Measurements from ENCODE around the gene LCE1E.

LCE1E gene

GRCh38 chr1:152824964-152825363, 38.9 kb downstream of the LCE1E start:
- Histone ChIP-seq H3K4me3 (replicated peaks; ENCODE audit: insufficient read depth, low read length) (no peak overlapping the region), H3K27me3 (ENCODE audit: insufficient read depth, poor library complexity, severe bottlenecking) (peaks cover 3% of the 10 kb centered on the region), H3K27ac (replicated peaks) (no peak overlapping the region)
- no peak for DNase-seq (ENCODE audit: low read depth in 1 of 2, low spot score in 1 of 2)
- no peak for TF ChIP-seq REST (IDR thresholded peaks at IDR 0.05; ENCODE audit: insufficient replicate concordance, low read depth)
- no peak for TF ChIP-seq CTCF (IDR thresholded peaks at IDR 0.05; ENCODE audit: insufficient read depth, low read length)
- TF ChIP-seq SPI1 (IDR thresholded peaks at IDR 0.05; ENCODE audit: borderline replicate concordance, low read depth), result no peak

GRCh38 chr1:152827173-152827572, 41.1 kb downstream of the LCE1E start, which contains the start of gene LCE1A:
Gene LCE1A, plus strand, starts transcription at chr1:152827473. Its CDS starts 0 bp downstream, at chr1:152827473.
- peaks cover 3% of the 10 kb centered on the region for H3K27me3 ChIP-seq (ENCODE audit: insufficient read depth, poor library complexity, severe bottlenecking)
- H3K27ac ChIP-seq (replicated peaks), result no peak within 1 kb of the TSS
- no peak for DNase-seq (ENCODE audit: low read depth in 1 of 2, low spot score in 1 of 2)
- TF ChIP-seq CTCF (IDR thresholded peaks at IDR 0.05; ENCODE audit: insufficient read depth, low read length) (no peak), GABPA (IDR thresholded peaks at IDR 0.05; ENCODE audit: low read depth) (no peak), POLR2AphosphoS5 (IDR thresholded peaks at IDR 0.05; ENCODE audit: low read depth) (no peak), SPI1 (IDR thresholded peaks at IDR 0.05; ENCODE audit: borderline replicate concordance, low read depth) (no peak), REST (IDR thresholded peaks at IDR 0.05; ENCODE audit: insufficient replicate concordance, low read depth) (no peak)
- no peak within 1 kb of the TSS for H3K4me3 ChIP-seq (replicated peaks; ENCODE audit: insufficient read depth, low read length)

DNA sequence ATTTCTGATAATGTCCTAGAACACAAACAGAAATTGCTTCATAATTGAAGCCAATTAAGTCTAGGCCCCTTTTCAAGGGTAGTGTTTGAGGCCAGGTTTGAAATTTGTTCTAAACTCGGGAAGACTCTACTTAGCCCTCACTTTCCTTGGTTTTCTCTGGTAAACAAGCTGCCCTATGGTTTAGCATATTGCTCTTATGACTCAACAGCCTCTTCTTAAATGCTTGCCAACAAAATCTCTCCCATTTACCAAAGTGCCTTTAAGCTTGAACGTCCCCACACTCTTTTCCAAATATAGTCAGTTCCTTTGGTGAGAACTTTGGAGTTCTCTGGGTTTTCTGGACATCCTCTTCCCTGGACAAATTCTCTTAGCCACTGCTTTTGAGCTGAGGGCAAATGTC, 50.8 kb downstream of the LCE1E start:
- TF ChIP-seq SPI1 (IDR thresholded peaks at IDR 0.05; ENCODE audit: borderline replicate concordance, low read depth) (no peak), GABPA (IDR thresholded peaks at IDR 0.05; ENCODE audit: low read depth) (no peak), CTCF (IDR thresholded peaks at IDR 0.05; ENCODE audit: insufficient read depth, low read length) (no peak), REST (IDR thresholded peaks at IDR 0.05; ENCODE audit: insufficient replicate concordance, low read depth) (no peak), POLR2AphosphoS5 (IDR thresholded peaks at IDR 0.05; ENCODE audit: low read depth) (no peak)
- no peak for DNase-seq (ENCODE audit: low read depth in 1 of 2, low spot score in 1 of 2)
- H3K4me3 ChIP-seq (replicated peaks; ENCODE audit: insufficient read depth, low read length), result no peak overlapping the region
- H3K27ac ChIP-seq (replicated peaks), result no peak overlapping the region
- H3K27me3 ChIP-seq (ENCODE audit: insufficient read depth, poor library complexity, severe bottlenecking), result no peaks in the 10 kb centered on the region
